AG10803 (cell line): ENCODE measurements around the gene VMO1.
"Not testable (repeated sequence)": the region's sequence is repeated elsewhere in the genome, so short reads cannot be mapped to it uniquely, and the experiment has no call there.

Source experiments
- DNase-seq: peaks from one replicate; pipeline ENCODE4 v3.0.0; 2010; ENCODE audit warnings: low read depth
- H3K4me3 ChIP-seq: 2 replicates; pipeline ENCODE4 v1.5.1; 2011; ENCODE audit warnings: mild to moderate bottlenecking, low read length, control low read depth
- CTCF ChIP-seq: conservative IDR thresholded peaks from 2 replicates; pipeline ENCODE4 v1.5.1; 2011; ENCODE audit warnings: mild to moderate bottlenecking, low read length, control low read depth, inconsistent platforms

VMO1 gene

GRCh38 chr17:4786106-4786511, at the start of gene VMO1:
Gene VMO1 (minus strand): TSS chr17:4786364. CDS start chr17:4786352, 12 bp downstream.
- TF ChIP-seq CTCF: no peak
- peak; percentile 38 for DNase-seq
- H3K4me3 ChIP-seq: peak within 1 kb of the TSS; percentile 26

GRCh38 chr17:4834681-4835020, 48.5 kb upstream of the VMO1 start:
- no peak for DNase-seq
- no peak for TF ChIP-seq CTCF
- peak overlapping the region; percentile 86 for H3K4me3 ChIP-seq

- TF ChIP-seq CTCF: no peak
- DNase-seq: peak; percentile 61
- peak overlapping the region; percentile 86 for H3K4me3 ChIP-seq
Measured at GRCh38 chr17:4833941-4834680, 47.9 kb upstream of the VMO1 start.

- peak within 1 kb of the TSS; percentile 86 for H3K4me3 ChIP-seq
- no peak for TF ChIP-seq CTCF
- peak; percentile 89 for DNase-seq
Measured at GRCh38 chr17:4833178-4833940, 47.2 kb upstream of the VMO1 start, which contains the start of gene MINK1. Gene MINK1 (plus strand): TSS chr17:4833340. CDS start chr17:4833584, 244 bp downstream.

- not testable (repeated sequence) for DNase-seq
- peak overlapping the region; percentile 68 for H3K4me3 ChIP-seq
Measured at GRCh38 chr17:4832829-4833177, 46.6 kb upstream of the VMO1 start.

GRCh38 chr17:4827399-4827798, 41.2 kb upstream of the VMO1 start:
- H3K4me3 ChIP-seq: no peak overlapping the region
- TF ChIP-seq CTCF: no peak
- no peak for DNase-seq

GRCh38 chr17:4823373-4824089, 37.4 kb upstream of the VMO1 start:
- no peak overlapping the region for H3K4me3 ChIP-seq
- DNase-seq: no peak
- no peak for TF ChIP-seq CTCF
